IPS-NIHi11 (cell line): Measurements from ENCODE around the gene ZNF485.
A peak's percentile ranks its signal among the peaks of the same experiment; 100 is the strongest.
"Not testable (repeated sequence)": the region's sequence is repeated elsewhere in the genome, so short reads cannot be mapped to it uniquely, and the experiment has no call there.

Source experiments
- DNase-seq: peaks from one replicate; pipeline ENCODE4 v3.0.0; 2012; ENCODE audit warnings: mixed read lengths, low spot score

The ZNF485 gene

GRCh38 chr10:43605850-43606322 is 352 bp upstream of the ZNF485 start:
- no peak for DNase-seq

GRCh38 chr10:43607199-43607573 is 948 bp downstream of the ZNF485 start:
- DNase-seq: no peak

DNA sequence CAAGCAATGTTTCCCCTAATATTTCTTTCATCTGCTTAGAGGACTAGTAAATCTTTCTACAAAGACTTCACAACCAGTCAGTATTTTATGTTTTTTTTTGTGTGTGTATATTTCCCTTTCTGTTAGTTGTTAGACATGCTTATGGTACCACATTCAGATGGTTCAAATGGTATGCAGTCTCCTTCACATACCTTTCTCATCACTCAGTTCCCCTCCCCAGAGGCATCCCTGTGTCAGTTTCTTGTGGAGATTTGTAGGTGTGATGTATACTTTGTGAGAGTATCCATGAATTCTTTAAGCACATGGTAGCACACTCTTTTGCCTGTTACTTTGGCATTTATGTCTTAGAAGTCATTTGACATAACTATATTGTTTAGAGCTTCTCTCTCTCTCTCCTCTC is 4.4 kb downstream of the ZNF485 start:
- DNase-seq: no peak

- no peak for DNase-seq
Observed at GRCh38 chr10:43616697-43617370, 10.6 kb downstream of the ZNF485 start.

DNA sequence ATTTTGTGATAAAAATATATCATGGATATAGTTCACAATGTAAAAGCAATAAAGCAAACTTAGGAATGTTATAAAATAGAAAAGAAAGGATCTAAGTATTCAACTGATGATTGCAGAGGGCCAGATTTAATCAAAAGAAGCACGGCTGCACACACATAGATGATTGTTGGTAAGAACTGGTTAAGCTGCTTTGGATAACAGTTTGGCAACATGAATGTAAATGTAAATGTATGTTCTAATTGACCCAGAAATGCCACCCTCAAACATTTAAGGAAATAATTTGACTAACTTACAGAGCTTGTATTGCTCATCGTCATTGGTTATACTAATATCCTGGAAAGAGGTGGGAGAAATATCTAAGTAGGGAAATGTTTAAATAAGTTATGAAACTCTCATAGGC is 13.1 kb downstream of the ZNF485 start:
- DNase-seq: no peak

DNA sequence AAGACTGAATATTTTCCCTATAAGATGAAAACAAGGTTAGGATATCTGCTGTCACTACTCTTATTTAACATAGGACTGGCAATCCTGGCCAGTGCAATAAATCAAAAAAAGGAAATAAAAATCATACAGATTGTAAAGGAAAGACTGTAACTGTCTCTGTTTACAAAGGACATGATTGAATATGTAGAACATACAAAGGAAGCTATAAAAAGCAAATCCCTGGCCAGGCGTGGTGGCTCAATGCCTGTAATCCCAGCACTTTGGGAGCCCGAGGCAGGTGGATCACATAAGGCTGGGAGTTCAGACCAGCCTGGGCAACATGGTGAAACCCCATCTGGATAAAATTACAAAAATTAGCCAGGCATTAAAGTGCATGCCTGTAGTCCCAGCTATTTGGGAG is 15.8 kb downstream of the ZNF485 start:
- no peak for DNase-seq

GRCh38 chr10:43623351-43623750 is 17.1 kb downstream of the ZNF485 start:
- DNase-seq: no peak

GRCh38 chr10:43627942-43628341 is 21.7 kb downstream of the ZNF485 start:
- no peak for DNase-seq

GRCh38 chr10:43628956-43629355 is 22.7 kb downstream of the ZNF485 start:
- no peak for DNase-seq

- DNase-seq: not testable (repeated sequence)
Observed at GRCh38 chr10:43635816-43636215, 29.6 kb downstream of the ZNF485 start.

DNA sequence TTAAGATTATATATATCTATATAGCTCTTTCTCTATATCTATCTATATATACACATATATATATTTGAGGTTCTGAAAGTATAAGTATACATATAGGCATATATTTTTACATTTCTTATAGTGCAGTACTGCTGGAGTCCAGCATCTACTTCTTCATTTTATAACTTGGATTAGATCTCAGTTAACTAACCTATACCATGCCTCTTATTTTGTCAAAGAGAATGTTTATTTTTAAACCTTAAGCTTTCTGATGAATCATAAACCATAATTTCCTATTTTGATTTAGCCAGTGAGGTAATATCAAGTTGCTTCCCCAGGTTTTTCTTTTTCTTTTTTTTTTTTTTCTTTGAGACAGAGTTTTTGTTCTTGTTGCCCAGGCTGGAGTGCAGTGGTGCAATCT is 34.4 kb downstream of the ZNF485 start:
- DNase-seq: no peak

DNA sequence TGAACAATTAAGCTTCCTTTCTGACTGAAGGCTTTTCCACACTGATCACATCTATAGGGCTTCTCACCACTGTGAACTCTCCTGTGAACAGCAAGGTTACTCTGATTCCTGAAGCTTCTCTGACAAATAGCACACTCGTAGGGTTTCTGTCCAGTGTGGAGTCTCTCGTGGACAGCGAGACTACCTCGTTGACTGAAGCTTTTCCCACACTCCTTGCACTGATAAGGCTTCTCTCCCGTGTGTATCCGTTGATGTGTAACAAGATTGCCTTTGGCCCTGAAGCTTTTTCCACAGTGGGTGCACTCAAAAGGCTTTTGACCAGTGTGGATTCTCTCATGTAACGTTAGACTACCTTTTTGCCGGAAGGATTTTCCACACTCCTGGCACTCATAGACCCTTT is 38.0 kb downstream of the ZNF485 start:
- no peak for DNase-seq

DNA sequence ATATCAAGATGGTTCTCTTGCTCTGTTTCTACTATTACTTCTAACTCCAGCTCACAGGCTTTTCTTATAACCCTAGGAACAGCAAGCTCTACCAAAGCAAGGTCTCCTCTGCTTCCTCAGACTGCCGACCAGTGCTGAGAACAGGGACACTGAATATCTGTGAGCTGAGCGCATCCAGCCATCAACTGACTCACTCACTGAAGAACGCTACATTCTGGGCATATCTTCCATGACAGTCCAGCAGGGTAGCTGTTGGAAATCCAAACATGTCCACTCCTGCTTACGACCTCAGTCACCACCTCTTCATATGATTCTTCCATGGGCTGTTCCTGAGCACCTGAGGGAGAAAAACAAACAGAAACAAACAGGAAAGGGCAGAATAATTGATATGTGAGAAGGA is 39.6 kb downstream of the ZNF485 start:
- no peak for DNase-seq

DNA sequence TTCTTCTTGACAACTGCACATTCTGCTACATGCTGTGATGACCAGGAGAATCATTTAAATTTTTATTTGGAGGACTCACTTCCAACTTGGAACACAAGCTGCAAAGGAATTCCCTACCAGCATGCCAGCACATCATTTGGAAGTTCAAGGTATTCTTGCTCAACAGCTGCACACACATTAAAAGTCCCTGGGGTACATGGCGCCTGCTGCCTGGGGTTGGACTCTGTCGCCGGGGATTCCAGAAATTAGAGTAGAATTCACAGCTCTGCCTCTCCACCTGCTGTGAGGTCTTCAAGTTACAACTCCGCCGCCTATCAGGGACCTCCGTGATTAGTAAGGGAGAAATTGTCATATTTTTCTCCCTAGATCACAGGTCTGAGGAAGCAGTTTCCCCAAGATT is 41.3 kb downstream of the ZNF485 start:
- no peak for DNase-seq

DNA sequence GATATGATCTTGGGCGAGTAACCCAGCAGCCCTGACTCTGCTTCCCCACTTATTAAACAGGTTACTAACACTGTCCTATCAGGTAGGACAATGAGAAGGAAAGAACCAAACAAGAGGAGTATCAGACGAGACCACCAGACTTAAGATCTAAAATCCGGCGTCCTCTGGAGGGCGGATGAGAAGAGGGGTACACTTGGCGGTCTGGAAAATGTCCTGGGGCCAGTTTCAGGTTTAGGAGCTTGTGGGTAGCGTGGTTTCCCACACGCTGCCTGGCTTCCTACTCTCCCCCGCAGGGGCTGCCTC is 41.8 kb downstream of the ZNF485 start:
- DNase-seq: no peak

DNA sequence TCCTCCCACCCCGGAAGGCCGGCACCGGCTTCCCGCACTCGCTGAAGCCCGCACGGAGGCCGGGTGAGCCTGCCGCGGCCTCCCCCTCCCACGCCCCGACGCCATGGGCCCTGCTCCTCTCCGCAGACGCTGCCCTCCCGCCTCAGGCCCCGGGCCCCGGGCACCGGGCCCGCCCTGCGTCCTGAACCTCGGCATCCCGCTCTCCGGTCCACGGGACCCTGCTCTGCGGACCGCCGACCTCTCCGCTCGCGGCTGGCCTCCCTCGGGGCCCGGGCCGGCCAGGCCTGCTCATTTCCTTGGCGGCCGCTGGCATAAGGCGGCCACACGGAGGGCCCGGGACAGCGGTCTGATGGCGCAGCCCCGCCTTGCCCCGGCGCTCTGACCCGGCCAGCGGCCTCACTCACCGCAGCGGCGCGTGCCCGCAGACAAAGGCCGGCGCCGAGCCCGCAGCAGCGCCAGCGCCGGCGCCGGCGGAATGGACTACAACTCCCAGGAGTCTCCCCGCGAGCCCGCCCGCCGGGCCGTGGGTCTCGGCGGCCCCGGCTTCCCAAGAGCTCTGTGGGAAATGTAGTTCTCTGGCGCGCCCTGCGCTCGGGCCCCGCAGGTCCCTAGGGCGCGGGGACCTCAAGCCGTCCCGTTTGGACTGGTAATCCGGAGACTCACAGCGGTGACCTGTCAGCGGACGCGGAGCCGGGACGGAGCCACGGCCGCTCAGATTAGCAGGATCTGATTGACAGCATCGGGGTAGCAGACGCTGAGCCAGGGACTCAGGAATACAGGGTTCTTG is 42.4 kb downstream of the ZNF485 start, which contains the start of gene ZNF32:
TSS of gene ZNF32 (minus strand) at position 484 of the 787 bp plus-strand sequence. CDS start 2,748 bp downstream, outside the sequence.
- DNase-seq: peak; percentile 96

DNA sequence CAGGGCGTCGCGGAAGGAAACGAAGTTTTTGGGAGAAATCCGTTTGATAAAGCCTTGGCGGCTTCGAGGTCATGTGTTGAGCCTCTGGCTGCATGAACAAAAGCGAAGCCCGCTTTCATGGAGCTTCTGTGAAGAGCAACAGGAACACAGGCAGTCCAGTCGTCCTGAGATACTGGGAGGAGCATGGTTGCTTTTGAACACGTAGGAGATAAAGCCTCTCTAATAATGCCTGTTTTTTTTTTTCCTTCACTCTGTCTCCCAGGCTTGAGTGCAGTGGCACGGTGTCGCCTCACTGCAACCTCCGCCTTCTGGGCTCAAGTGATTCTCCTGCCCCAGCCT is 42.9 kb downstream of the ZNF485 start:
- no peak for DNase-seq

- DNase-seq: no peak
Observed at GRCh38 chr10:43653746-43654145, 47.5 kb downstream of the ZNF485 start.

DNA sequence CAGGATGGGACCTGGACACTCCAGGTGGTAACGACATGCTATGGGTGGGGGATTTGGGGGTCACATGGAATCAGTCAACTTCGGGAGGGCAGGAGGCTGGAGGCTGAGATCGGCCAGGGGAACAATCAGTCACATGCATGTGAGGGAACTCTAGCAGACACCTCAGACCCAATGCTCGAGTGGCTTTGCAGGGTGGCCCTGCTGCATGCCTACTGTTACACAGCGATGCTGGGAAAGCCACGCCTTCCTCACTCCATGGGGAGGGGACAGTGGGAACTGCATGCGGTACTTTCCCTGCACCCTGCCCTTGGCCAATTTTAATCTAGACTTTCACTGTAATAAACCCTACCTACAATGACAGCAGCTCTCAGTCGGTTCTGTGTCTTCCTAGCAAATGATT is 49.1 kb downstream of the ZNF485 start:
- DNase-seq: no peak

DNA sequence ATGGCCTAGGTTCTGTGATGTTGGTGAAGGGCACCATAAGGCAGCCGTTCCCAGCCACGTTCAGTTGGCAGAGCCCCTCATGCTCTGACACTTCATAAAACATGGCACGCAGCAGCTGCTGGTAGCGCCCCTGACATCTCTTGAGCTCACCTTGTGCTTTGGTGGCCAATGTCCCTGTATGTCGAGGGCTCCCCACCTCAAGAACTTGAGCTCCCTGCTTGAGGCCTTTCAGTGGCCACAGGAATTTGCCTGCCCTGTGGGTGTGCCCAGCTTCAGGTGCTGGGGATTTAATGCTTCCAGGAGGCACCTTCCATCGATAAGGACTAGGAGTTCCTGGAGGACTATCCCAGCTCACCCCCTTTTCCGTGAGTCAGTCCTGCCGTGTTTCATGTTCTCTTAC is 52.0 kb downstream of the ZNF485 start:
- DNase-seq: no peak

DNA sequence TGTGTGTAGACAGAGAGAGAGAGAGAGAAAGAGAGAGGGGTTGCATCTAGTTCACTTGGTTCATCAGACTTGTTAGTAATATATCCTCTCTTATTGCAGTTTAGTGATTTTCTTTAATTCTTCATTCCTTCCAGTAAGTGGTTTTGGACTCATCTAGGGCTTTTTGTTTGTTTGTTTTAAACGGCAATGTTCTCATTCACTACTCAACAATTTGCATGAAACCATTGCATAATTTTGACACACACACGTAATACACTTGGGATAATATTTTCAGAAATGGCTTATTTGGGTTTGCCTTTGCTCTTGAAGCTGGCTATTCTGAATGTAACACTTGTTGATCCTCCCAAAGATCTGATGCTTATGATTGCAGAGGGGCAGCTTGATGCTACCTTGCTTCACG is 58.8 kb downstream of the ZNF485 start:
- no peak for DNase-seq

DNA sequence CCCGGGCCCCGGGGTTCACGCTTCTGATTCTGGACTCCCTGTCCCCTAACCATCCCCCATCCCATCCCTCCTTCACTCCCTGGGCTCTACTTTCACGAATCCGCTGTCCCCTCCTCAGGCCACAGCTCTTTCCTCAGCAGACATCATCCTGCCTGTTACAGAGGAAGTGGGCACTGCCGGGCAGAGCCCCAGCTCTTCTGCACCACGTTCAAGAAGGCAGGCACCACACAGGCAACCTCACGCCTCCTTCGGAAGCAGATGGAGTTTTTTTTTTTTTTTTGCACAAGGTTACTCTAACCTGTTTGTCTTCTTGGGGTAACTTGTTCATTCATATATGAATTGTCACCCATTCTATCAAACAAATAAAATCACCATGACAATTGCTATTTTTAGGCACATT is 60.3 kb downstream of the ZNF485 start:
- no peak for DNase-seq

- peak; percentile 78 for DNase-seq
Observed at GRCh38 chr10:43667317-43667731, 61.1 kb downstream of the ZNF485 start.
